HG03095 (cell line): ENCODE data around the gene ASPRV1.

Experiments
- ATAC-seq: cut with Tn5 transposase; IDR thresholded peaks from one replicate; pipeline ENCODE4 v1.9.1; 2021; ENCODE audit warnings: moderate library complexity; ENCODE audit not compliant: unreplicated experiment

The ASPRV1 gene

DNA sequence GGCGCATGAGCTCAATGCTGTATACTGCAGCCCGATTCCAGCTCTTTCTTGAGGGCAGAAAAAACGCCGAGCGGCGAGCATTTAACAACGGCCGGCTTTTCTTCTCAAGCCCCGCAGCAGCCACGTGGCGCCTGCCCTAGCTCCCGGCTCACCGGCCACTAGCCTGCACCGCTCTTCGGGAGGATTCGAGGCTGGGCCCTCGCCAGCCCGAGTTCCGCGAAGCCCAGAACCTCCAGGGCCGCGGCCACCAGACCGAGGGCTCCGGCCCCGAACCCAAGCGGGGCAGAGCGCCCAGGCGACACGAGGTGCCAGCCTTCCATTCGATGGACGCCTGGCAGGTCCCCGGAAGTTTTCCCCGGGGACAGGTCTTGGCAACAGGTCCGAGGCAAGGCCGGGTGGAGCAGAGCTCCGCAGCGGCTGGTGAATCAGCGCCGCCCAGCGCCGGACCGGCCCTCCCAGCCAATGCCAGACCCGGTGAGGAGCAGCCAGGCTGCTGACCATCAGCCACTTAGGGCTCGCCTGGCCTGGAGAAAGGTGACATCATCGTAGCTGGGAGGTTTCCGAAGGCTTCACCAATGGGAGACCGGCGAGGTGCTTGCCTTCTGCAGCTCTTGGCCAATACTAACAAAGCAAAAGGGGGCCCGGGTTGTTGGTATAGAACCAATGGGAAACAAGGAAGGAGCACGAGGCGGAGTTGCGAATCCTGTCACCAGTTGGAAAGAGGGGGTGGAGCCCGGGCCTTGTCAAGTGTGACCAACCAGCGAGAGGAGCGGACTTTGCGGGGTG, 47.1 kb downstream of the ASPRV1 start:
- peak; percentile 87 for ATAC-seq

DNA sequence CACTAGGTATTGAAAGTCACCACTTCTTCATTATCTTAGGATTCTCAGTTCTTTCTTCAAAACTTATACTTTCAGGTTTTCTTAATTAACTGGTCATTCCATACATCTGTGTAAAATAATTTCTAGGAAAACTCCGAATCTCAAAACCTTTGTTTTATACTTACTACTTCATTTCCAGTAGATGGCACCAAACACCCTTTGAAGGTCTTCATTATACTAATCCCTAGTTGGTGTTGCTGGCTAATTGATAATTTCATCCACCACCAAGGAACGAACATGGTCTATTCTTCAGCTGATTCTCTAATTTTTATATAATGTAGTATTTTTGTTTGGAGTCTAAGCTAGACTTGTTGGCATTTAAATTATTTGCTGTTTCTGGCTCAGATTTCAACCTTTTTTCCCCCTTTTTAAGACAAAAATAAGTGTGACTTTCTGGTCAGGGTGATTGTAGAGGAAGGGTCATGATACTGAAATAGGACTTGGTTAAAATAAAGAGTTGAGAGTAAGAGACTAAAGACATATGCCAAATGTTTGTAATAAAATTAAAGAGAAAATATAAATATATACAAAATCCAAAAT, 49.4 kb downstream of the ASPRV1 start:
- no peak for ATAC-seq
